Activated CD4-positive, alpha-beta memory T cell treated with anti-CD3 and anti-CD28 coated beads, Interleukin-2, amount 10 ng/mL, durations not matched to agents 7 days and 5 days (primary cell): ENCODE measurements around the gene HSFX3. TPM values are rescaled to one million over a fixed set of nuclear protein-coding genes. Genes with fewer than 3 reads are reported as not detected.
A peak's percentile ranks its signal among the peaks of the same experiment; 100 is the strongest.
"Not testable (repeated sequence)": the region's sequence is repeated elsewhere in the genome, so short reads cannot be mapped to it uniquely, and the experiment has no call there.

ENCODE experiments used
- CTCF ChIA-PET: fragments of 350-600 bp; sonication (Branson Sonifier 250); formaldehyde crosslinking; loops from one replicate; lab custom pipeline; 2021; ENCODE audit warnings: antibody characterized with exemption, inconsistent platforms; lab: Charles Lee
- POLR2A ChIA-PET: fragments of 350-600 bp; sonication (Branson Sonifier 250); formaldehyde crosslinking; loops from one replicate; lab custom pipeline; 2021; ENCODE audit warnings: antibody characterized with exemption; lab: Charles Lee
- DNase-seq: peaks from one replicate; pipeline ENCODE4 v3.0.0-alpha.2; 2020
- H3K27ac Mint-ChIP-seq: one replicate; pipeline ENCODE4 v1.8.0; 2021; ENCODE audit warnings: mild to moderate bottlenecking, mixed read lengths
- H3K27me3 Mint-ChIP-seq: one replicate; pipeline ENCODE4 v1.8.0; 2021; ENCODE audit warnings: mixed read lengths
- H3K36me3 Mint-ChIP-seq: one replicate; pipeline ENCODE4 v1.8.0; 2021; ENCODE audit warnings: low read depth, mixed read lengths
- H3K4me1 Mint-ChIP-seq: one replicate; pipeline ENCODE4 v1.8.0; 2021; ENCODE audit warnings: mixed read lengths
- H3K4me3 Mint-ChIP-seq: one replicate; pipeline ENCODE4 v1.8.0; 2021; ENCODE audit warnings: mild to moderate bottlenecking, mixed read lengths
- H3K9me3 Mint-ChIP-seq: one replicate; pipeline ENCODE4 v1.8.0; 2021; ENCODE audit warnings: mixed read lengths
- total RNA-seq, 2 experiments: library from RNA; stranded (reverse); gene quantifications; one replicate each; pipeline ENCODE4 v1.2.3, GENCODE V29; 2021

The HSFX3 gene
- not detected for total RNA-seq

GRCh38 chrX:149549701-149550100 lies at the start of gene HSFX3:
Gene HSFX3 (minus strand): TSS chrX:149549924. CDS start chrX:149549852, 72 bp downstream.
- DNase-seq, POLR2A ChIA-PET: not testable (repeated sequence)

GRCh38 chrX:149598603-149599002 lies 48.9 kb upstream of the HSFX3 start:
- H3K36me3 Mint-ChIP-seq, H3K4me3 Mint-ChIP-seq, H3K27me3 Mint-ChIP-seq, CTCF ChIA-PET, H3K9me3 Mint-ChIP-seq, H3K27ac Mint-ChIP-seq, DNase-seq, H3K4me1 Mint-ChIP-seq, POLR2A ChIA-PET: not testable (repeated sequence)

More at GRCh38 chrX:149549701-149550100, at the start of gene HSFX3:
- H3K4me1 Mint-ChIP-seq, H3K9me3 Mint-ChIP-seq, H3K4me3 Mint-ChIP-seq, H3K27me3 Mint-ChIP-seq, CTCF ChIA-PET, H3K36me3 Mint-ChIP-seq: not testable (repeated sequence)
- H3K27ac Mint-ChIP-seq, result peak within 1 kb of the TSS; percentile 35

- CTCF ChIA-PET, H3K9me3 Mint-ChIP-seq, H3K27me3 Mint-ChIP-seq, POLR2A ChIA-PET, DNase-seq, H3K27ac Mint-ChIP-seq, H3K4me3 Mint-ChIP-seq, H3K36me3 Mint-ChIP-seq, H3K4me1 Mint-ChIP-seq: not testable (repeated sequence)
Measured at GRCh38 chrX:149595943-149596342, 46.2 kb upstream of the HSFX3 start.

- H3K27ac Mint-ChIP-seq, POLR2A ChIA-PET, H3K36me3 Mint-ChIP-seq, H3K9me3 Mint-ChIP-seq, H3K4me1 Mint-ChIP-seq, CTCF ChIA-PET, H3K4me3 Mint-ChIP-seq, H3K27me3 Mint-ChIP-seq, DNase-seq: not testable (repeated sequence)
Measured at GRCh38 chrX:149595214-149595613, 45.5 kb upstream of the HSFX3 start, which contains the start of gene HSFX2. Gene HSFX2 (minus strand): TSS chrX:149595314. CDS start chrX:149594700, 614 bp downstream.

- POLR2A ChIA-PET, H3K27ac Mint-ChIP-seq, CTCF ChIA-PET, H3K4me3 Mint-ChIP-seq, H3K4me1 Mint-ChIP-seq, H3K27me3 Mint-ChIP-seq, H3K9me3 Mint-ChIP-seq, H3K36me3 Mint-ChIP-seq, DNase-seq: not testable (repeated sequence)
Measured at GRCh38 chrX:149590993-149591392, 41.3 kb upstream of the HSFX3 start.

GRCh38 chrX:149587359-149587758 lies 37.6 kb upstream of the HSFX3 start, which contains the start of gene MAGEA9B:
Gene MAGEA9B (minus strand): TSS chrX:149587459. CDS start chrX:149583179, 4,280 bp downstream.
- H3K4me3 Mint-ChIP-seq, H3K27me3 Mint-ChIP-seq, POLR2A ChIA-PET, H3K27ac Mint-ChIP-seq, H3K9me3 Mint-ChIP-seq, DNase-seq, H3K36me3 Mint-ChIP-seq, H3K4me1 Mint-ChIP-seq, CTCF ChIA-PET: not testable (repeated sequence)

GRCh38 chrX:149585631-149586030 lies 35.9 kb upstream of the HSFX3 start:
- POLR2A ChIA-PET, H3K4me3 Mint-ChIP-seq, H3K36me3 Mint-ChIP-seq, H3K4me1 Mint-ChIP-seq, DNase-seq, H3K27me3 Mint-ChIP-seq, CTCF ChIA-PET, H3K27ac Mint-ChIP-seq, H3K9me3 Mint-ChIP-seq: not testable (repeated sequence)

- H3K9me3 Mint-ChIP-seq, DNase-seq, H3K27ac Mint-ChIP-seq, CTCF ChIA-PET, H3K27me3 Mint-ChIP-seq, H3K4me3 Mint-ChIP-seq, POLR2A ChIA-PET, H3K36me3 Mint-ChIP-seq: not testable (repeated sequence)
- H3K4me1 Mint-ChIP-seq, result peaks cover 21% of the 10 kb centered on the region
Measured at GRCh38 chrX:149573456-149573855, 23.7 kb upstream of the HSFX3 start.

GRCh38 chrX:149572743-149573142 lies 23.0 kb upstream of the HSFX3 start:
- DNase-seq, result no peak
- Mint-ChIP-seq H3K9me3 (no peaks in the 10 kb centered on the region), H3K4me3 (peak overlapping the region; percentile 44), H3K27me3 (no peaks in the 10 kb centered on the region), H3K36me3 (no peaks in the 10 kb centered on the region), H3K4me1 (peaks cover 21% of the 10 kb centered on the region), H3K27ac (peak overlapping the region; percentile 74)
- CTCF ChIA-PET, result no interaction called here
- POLR2A ChIA-PET, result no interaction called here

- Mint-ChIP-seq H3K9me3 (no peaks in the 10 kb centered on the region), H3K27ac (no peak overlapping the region), H3K4me3 (no peak overlapping the region), H3K36me3 (no peaks in the 10 kb centered on the region), H3K4me1 (peaks cover 21% of the 10 kb centered on the region), H3K27me3 (no peaks in the 10 kb centered on the region)
- no peak for DNase-seq
- ChIA-PET CTCF (no interaction called here), POLR2A (no interaction called here)
Measured at GRCh38 chrX:149571770-149572169, 22.0 kb upstream of the HSFX3 start.

GRCh38 chrX:149570668-149571067 lies 20.9 kb upstream of the HSFX3 start:
- no peaks in the 10 kb centered on the region for H3K36me3 Mint-ChIP-seq
- no peaks in the 10 kb centered on the region for H3K27me3 Mint-ChIP-seq
- H3K27ac Mint-ChIP-seq, result no peak overlapping the region
- peaks cover 21% of the 10 kb centered on the region for H3K4me1 Mint-ChIP-seq
- ChIA-PET POLR2A (no interaction called here), CTCF (no interaction called here)
- H3K9me3 Mint-ChIP-seq, result no peaks in the 10 kb centered on the region
- DNase-seq, result no peak
- H3K4me3 Mint-ChIP-seq, result no peak overlapping the region

- CTCF ChIA-PET, result no interaction called here
- no peak for DNase-seq
- no peak overlapping the region for H3K27ac Mint-ChIP-seq
- peaks cover 21% of the 10 kb centered on the region for H3K4me1 Mint-ChIP-seq
- POLR2A ChIA-PET, result no interaction called here
- no peaks in the 10 kb centered on the region for H3K9me3 Mint-ChIP-seq
- no peak overlapping the region for H3K4me3 Mint-ChIP-seq
- no peaks in the 10 kb centered on the region for H3K36me3 Mint-ChIP-seq
- no peaks in the 10 kb centered on the region for H3K27me3 Mint-ChIP-seq
Measured at GRCh38 chrX:149569770-149570169, 20.0 kb upstream of the HSFX3 start.

GRCh38 chrX:149568701-149569296 lies 19.1 kb upstream of the HSFX3 start:
- DNase-seq, result no peak
- ChIA-PET CTCF (no interaction called here), POLR2A (no interaction called here)
- Mint-ChIP-seq H3K4me3 (no peak overlapping the region), H3K4me1 (peaks cover 21% of the 10 kb centered on the region), H3K27me3 (no peaks in the 10 kb centered on the region), H3K27ac (no peak overlapping the region), H3K9me3 (no peaks in the 10 kb centered on the region), H3K36me3 (no peaks in the 10 kb centered on the region)

- H3K27me3 Mint-ChIP-seq, result no peaks in the 10 kb centered on the region
- no peak overlapping the region for H3K4me3 Mint-ChIP-seq
- H3K4me1 Mint-ChIP-seq, result peaks cover 19% of the 10 kb centered on the region
- ChIA-PET CTCF (no interaction called here), POLR2A (no interaction called here)
- DNase-seq, result no peak
- H3K9me3 Mint-ChIP-seq, result no peaks in the 10 kb centered on the region
- H3K27ac Mint-ChIP-seq, result no peak overlapping the region
- no peaks in the 10 kb centered on the region for H3K36me3 Mint-ChIP-seq
Measured at GRCh38 chrX:149567621-149568417, 18.1 kb upstream of the HSFX3 start.
